Measurements from ENCODE around the gene GDPD3.
"Not testable (repeated sequence)": the region's sequence is repeated elsewhere in the genome, so short reads cannot be mapped to it uniquely, and the experiment has no call there.

Gene GDPD3

GRCh38 chr16:30143347-30143702 is 30.0 kb upstream of the GDPD3 start:
- H3K27ac ChIP-seq (ENCODE audit: low read depth, low read length, severe bottlenecking), result no peak overlapping the region
- H3K4me1 ChIP-seq (ENCODE audit: control insufficient read depth, insufficient read depth, low read length, poor library complexity, severe bottlenecking), result no peaks in the 10 kb centered on the region
- no peaks in the 10 kb centered on the region for H3K9me3 ChIP-seq (ENCODE audit: control insufficient read depth, low read length)
- WGBS, 2 experiments (ENCODE audit: insufficient coverage in 2 of 2), result 60 to 64% methylated on average over 1 of the region's 2 CpGs
- H3K36me3 ChIP-seq (ENCODE audit: control insufficient read depth, insufficient read depth, low read length), result no peaks in the 10 kb centered on the region
- no peak overlapping the region for H3K4me3 ChIP-seq (ENCODE audit: extremely low read depth, insufficient read depth, low read length, poor library complexity, severe bottlenecking)

GRCh38 chr16:30142672-30143346 is 29.5 kb upstream of the GDPD3 start:
- H3K27ac ChIP-seq (ENCODE audit: low read depth, low read length, severe bottlenecking), result no peak overlapping the region
- WGBS, 2 experiments (ENCODE audit: insufficient coverage in 2 of 2), result 82 to 85% methylated on average over 2 to 13 of the region's 13 CpGs
- H3K4me3 ChIP-seq (ENCODE audit: extremely low read depth, insufficient read depth, low read length, poor library complexity, severe bottlenecking), result no peak overlapping the region
- no peaks in the 10 kb centered on the region for H3K9me3 ChIP-seq (ENCODE audit: control insufficient read depth, low read length)
- H3K36me3 ChIP-seq (ENCODE audit: control insufficient read depth, insufficient read depth, low read length), result no peaks in the 10 kb centered on the region
- no peaks in the 10 kb centered on the region for H3K4me1 ChIP-seq (ENCODE audit: control insufficient read depth, insufficient read depth, low read length, poor library complexity, severe bottlenecking)

GRCh38 chr16:30141750-30142149 is 28.4 kb upstream of the GDPD3 start:
- Histone ChIP-seq H3K36me3 (ENCODE audit: control insufficient read depth, insufficient read depth, low read length) (no peaks in the 10 kb centered on the region), H3K4me1 (ENCODE audit: control insufficient read depth, insufficient read depth, low read length, poor library complexity, severe bottlenecking) (no peaks in the 10 kb centered on the region), H3K4me3 (ENCODE audit: extremely low read depth, insufficient read depth, low read length, poor library complexity, severe bottlenecking) (no peak overlapping the region), H3K9me3 (ENCODE audit: control insufficient read depth, low read length) (no peaks in the 10 kb centered on the region), H3K27ac (ENCODE audit: low read depth, low read length, severe bottlenecking) (no peak overlapping the region)
- WGBS, 2 experiments (ENCODE audit: insufficient coverage in 2 of 2), result 67 to 96% methylated on average over 1 to 2 of the region's 2 CpGs

- H3K36me3 ChIP-seq (ENCODE audit: control insufficient read depth, insufficient read depth, low read length), result no peaks in the 10 kb centered on the region
- no peaks in the 10 kb centered on the region for H3K9me3 ChIP-seq (ENCODE audit: control insufficient read depth, low read length)
- H3K4me3 ChIP-seq (ENCODE audit: extremely low read depth, insufficient read depth, low read length, poor library complexity, severe bottlenecking), result no peak overlapping the region
- H3K4me1 ChIP-seq (ENCODE audit: control insufficient read depth, insufficient read depth, low read length, poor library complexity, severe bottlenecking), result no peaks in the 10 kb centered on the region
- no peak overlapping the region for H3K27ac ChIP-seq (ENCODE audit: low read depth, low read length, severe bottlenecking)
- WGBS, 2 experiments (ENCODE audit: insufficient coverage in 2 of 2), result 90% methylated on average over 12 of the region's 13 CpGs
These were observed 26.5 kb upstream of the GDPD3 start for GRCh38 chr16:30139583-30140481.

GRCh38 chr16:30137897-30138296 is 24.6 kb upstream of the GDPD3 start:
- Histone ChIP-seq H3K4me1 (ENCODE audit: control insufficient read depth, insufficient read depth, low read length, poor library complexity, severe bottlenecking) (no peaks in the 10 kb centered on the region), H3K36me3 (ENCODE audit: control insufficient read depth, insufficient read depth, low read length) (no peaks in the 10 kb centered on the region), H3K9me3 (ENCODE audit: control insufficient read depth, low read length) (no peaks in the 10 kb centered on the region), H3K4me3 (ENCODE audit: extremely low read depth, insufficient read depth, low read length, poor library complexity, severe bottlenecking) (no peak overlapping the region), H3K27ac (ENCODE audit: low read depth, low read length, severe bottlenecking) (no peak overlapping the region)
- WGBS, 2 experiments (ENCODE audit: insufficient coverage in 2 of 2), result 89 to 93% methylated on average over 5 to 7 of the region's 8 CpGs

- Histone ChIP-seq H3K4me1 (ENCODE audit: control insufficient read depth, insufficient read depth, low read length, poor library complexity, severe bottlenecking) (no peaks in the 10 kb centered on the region), H3K9me3 (ENCODE audit: control insufficient read depth, low read length) (no peaks in the 10 kb centered on the region), H3K27ac (ENCODE audit: low read depth, low read length, severe bottlenecking) (no peak overlapping the region), H3K36me3 (ENCODE audit: control insufficient read depth, insufficient read depth, low read length) (no peaks in the 10 kb centered on the region), H3K4me3 (ENCODE audit: extremely low read depth, insufficient read depth, low read length, poor library complexity, severe bottlenecking) (no peak overlapping the region)
- WGBS, 2 experiments (ENCODE audit: insufficient coverage in 2 of 2), result 91 to 95% methylated on average over 5 to 8 of the region's 11 CpGs
These were observed 23.8 kb upstream of the GDPD3 start for GRCh38 chr16:30136971-30137605.

GRCh38 chr16:30132591-30132990 is 19.3 kb upstream of the GDPD3 start:
- H3K36me3 ChIP-seq (ENCODE audit: control insufficient read depth, insufficient read depth, low read length), result no peaks in the 10 kb centered on the region
- no peak overlapping the region for H3K4me3 ChIP-seq (ENCODE audit: extremely low read depth, insufficient read depth, low read length, poor library complexity, severe bottlenecking)
- 81 to 100% methylated on average over 1 to 2 of the region's 3 CpGs for WGBS, 2 experiments (ENCODE audit: insufficient coverage in 2 of 2)
- no peaks in the 10 kb centered on the region for H3K9me3 ChIP-seq (ENCODE audit: control insufficient read depth, low read length)
- H3K4me1 ChIP-seq (ENCODE audit: control insufficient read depth, insufficient read depth, low read length, poor library complexity, severe bottlenecking), result no peaks in the 10 kb centered on the region
- H3K27ac ChIP-seq (ENCODE audit: low read depth, low read length, severe bottlenecking), result no peak overlapping the region

GRCh38 chr16:30131869-30132475 is 18.6 kb upstream of the GDPD3 start:
- H3K27ac ChIP-seq (ENCODE audit: low read depth, low read length, severe bottlenecking), result no peak overlapping the region
- H3K4me1 ChIP-seq (ENCODE audit: control insufficient read depth, insufficient read depth, low read length, poor library complexity, severe bottlenecking), result no peaks in the 10 kb centered on the region
- no peaks in the 10 kb centered on the region for H3K9me3 ChIP-seq (ENCODE audit: control insufficient read depth, low read length)
- WGBS, 2 experiments (ENCODE audit: insufficient coverage in 2 of 2), result 80 to 88% methylated on average over 2 to 4 of the region's 4 CpGs
- H3K4me3 ChIP-seq (ENCODE audit: extremely low read depth, insufficient read depth, low read length, poor library complexity, severe bottlenecking), result no peak overlapping the region
- H3K36me3 ChIP-seq (ENCODE audit: control insufficient read depth, insufficient read depth, low read length), result no peaks in the 10 kb centered on the region

- WGBS, 2 experiments (ENCODE audit: insufficient coverage in 2 of 2), result 100% methylated on average over 1 of the region's 1 CpG; no CpG with 5 or more reads in 1 of the 2 experiments
- no peaks in the 10 kb centered on the region for H3K4me1 ChIP-seq (ENCODE audit: control insufficient read depth, insufficient read depth, low read length, poor library complexity, severe bottlenecking)
- H3K4me3 ChIP-seq (ENCODE audit: extremely low read depth, insufficient read depth, low read length, poor library complexity, severe bottlenecking), result no peak overlapping the region
- H3K27ac ChIP-seq (ENCODE audit: low read depth, low read length, severe bottlenecking), result no peak overlapping the region
- H3K36me3 ChIP-seq (ENCODE audit: control insufficient read depth, insufficient read depth, low read length), result no peaks in the 10 kb centered on the region
- H3K9me3 ChIP-seq (ENCODE audit: control insufficient read depth, low read length), result no peaks in the 10 kb centered on the region
These were observed 14.7 kb upstream of the GDPD3 start for GRCh38 chr16:30127993-30128392.

- not testable (repeated sequence) for H3K4me3 ChIP-seq (ENCODE audit: extremely low read depth, insufficient read depth, low read length, poor library complexity, severe bottlenecking); H3K27ac ChIP-seq (ENCODE audit: low read depth, low read length, severe bottlenecking); H3K4me1 ChIP-seq (ENCODE audit: control insufficient read depth, insufficient read depth, low read length, poor library complexity, severe bottlenecking); H3K9me3 ChIP-seq (ENCODE audit: control insufficient read depth, low read length)
- 93 to 100% methylated on average over 7 to 9 of the region's 9 CpGs for WGBS, 2 experiments (ENCODE audit: insufficient coverage in 2 of 2)
- H3K36me3 ChIP-seq (ENCODE audit: control insufficient read depth, insufficient read depth, low read length), result peaks cover 11% of the 10 kb centered on the region
These were observed 12.4 kb upstream of the GDPD3 start for GRCh38 chr16:30125690-30126089.
